A204.1 (cell line): ENCODE data around the gene KRTAP4-8.
"Not testable (repeated sequence)": the region's sequence is repeated elsewhere in the genome, so short reads cannot be mapped to it uniquely, and the experiment has no call there.

Source experiments
- FAIRE-seq: peaks from 2 replicates; lab custom pipeline; 2012; peaks lifted over from hg19 to GRCh38; lab: Jason Lieb, UNC

Gene KRTAP4-8

GRCh38 chr17:41108728-41109386, 10.9 kb upstream of the KRTAP4-8 start:
- not testable (repeated sequence) for FAIRE-seq

GRCh38 chr17:41107941-41108450, 10.1 kb upstream of the KRTAP4-8 start:
- no peak for FAIRE-seq

- not testable (repeated sequence) for FAIRE-seq
These were observed 7.4 kb upstream of the KRTAP4-8 start, which contains the start of gene KRTAP4-9 for GRCh38 chr17:41105347-41105746. Gene KRTAP4-9 (plus strand): TSS chr17:41105389. CDS start chr17:41105389, 0 bp downstream.

- FAIRE-seq: not testable (repeated sequence)
These were observed 6.6 kb upstream of the KRTAP4-8 start for GRCh38 chr17:41104386-41105038.

GRCh38 chr17:41103896-41104295, 6.0 kb upstream of the KRTAP4-8 start:
- no peak for FAIRE-seq

GRCh38 chr17:41101586-41102259, 3.8 kb upstream of the KRTAP4-8 start, which contains the start of gene KRTAP4-16:
Gene KRTAP4-16 (minus strand): TSS chr17:41102209. CDS start chr17:41102209, 0 bp downstream.
- no peak for FAIRE-seq

- FAIRE-seq: not testable (repeated sequence)
These were observed 1.9 kb upstream of the KRTAP4-8 start for GRCh38 chr17:41099682-41100480.

- FAIRE-seq: no peak
These were observed 539 bp upstream of the KRTAP4-8 start for GRCh38 chr17:41098481-41098880.

GRCh38 chr17:41096055-41096454, 1.9 kb downstream of the KRTAP4-8 start:
- no peak for FAIRE-seq

GRCh38 chr17:41088760-41089352, 9.1 kb downstream of the KRTAP4-8 start:
- not testable (repeated sequence) for FAIRE-seq

- not testable (repeated sequence) for FAIRE-seq
These were observed 13.7 kb downstream of the KRTAP4-8 start, which contains the start of gene KRTAP4-7 for GRCh38 chr17:41084100-41084856. Gene KRTAP4-7 (plus strand): TSS chr17:41084150. CDS start chr17:41084207, 57 bp downstream.

- FAIRE-seq: not testable (repeated sequence)
These were observed 14.5 kb downstream of the KRTAP4-8 start for GRCh38 chr17:41083427-41083826.

- no peak for FAIRE-seq
These were observed 15.3 kb downstream of the KRTAP4-8 start for GRCh38 chr17:41082626-41083025.

- no peak for FAIRE-seq
These were observed 21.2 kb downstream of the KRTAP4-8 start for GRCh38 chr17:41076788-41077187.

GRCh38 chr17:41073676-41074075, 24.3 kb downstream of the KRTAP4-8 start:
- no peak for FAIRE-seq

- no peak for FAIRE-seq
These were observed 26.2 kb downstream of the KRTAP4-8 start for GRCh38 chr17:41071606-41072360.

GRCh38 chr17:41069031-41069430, 28.9 kb downstream of the KRTAP4-8 start:
- no peak for FAIRE-seq

- no peak for FAIRE-seq
These were observed 30.7 kb downstream of the KRTAP4-8 start for GRCh38 chr17:41067281-41067680.

GRCh38 chr17:41065829-41066624, 31.9 kb downstream of the KRTAP4-8 start, which contains the start of gene KRTAP2-4:
Gene KRTAP2-4 (minus strand): TSS chr17:41065879. CDS start chr17:41065845, 34 bp downstream.
- FAIRE-seq: no peak
